PFSK-1 (cell line): Measurements from ENCODE around the gene HCN4.

Source experiments
- POLR2AphosphoS5 ChIP-seq: IDR thresholded peaks from 2 replicates; pipeline ENCODE4 v1.6.1; 2012; ENCODE audit warnings: low read depth, mild to moderate bottlenecking, control low read depth, low read length, moderate library complexity
- REST ChIP-seq, 2 experiments: IDR thresholded peaks; 2 replicates each; pipeline versions ENCODE4 v1.6.1 to v1.8.0; 2011 to 2012; ENCODE audit warnings: low read depth in 2 of 2, low read length in 2 of 2, control low read depth in 1 of 2, inconsistent platforms in 1 of 2, mild to moderate bottlenecking in 1 of 2, moderate library complexity in 1 of 2; ENCODE audit not compliant: insufficient read depth in 1 of 2
- SIN3A ChIP-seq: IDR thresholded peaks from 2 replicates; pipeline ENCODE4 v1.6.1; 2012; ENCODE audit warnings: mild to moderate bottlenecking, low read length, moderate library complexity, borderline replicate concordance; ENCODE audit not compliant: insufficient read depth
- TAF1 ChIP-seq: IDR thresholded peaks from 2 replicates; pipeline ENCODE4 v1.6.1; 2012; ENCODE audit warnings: low read length, control low read depth, borderline replicate concordance; ENCODE audit not compliant: insufficient read depth

- TF ChIP-seq SIN3A, result no peak
- TF ChIP-seq POLR2AphosphoS5, result no peak
- TF ChIP-seq TAF1, result no peak
- TF ChIP-seq REST (IDR thresholded peaks at IDR 0.05; ENCODE audit: insufficient read depth in 1 of 2, low read depth in 2 of 2, low read length in 2 of 2), result no peak
These were observed 16.7 kb downstream of the HCN4 start for GRCh38 chr15:73352082-73352481.
